Stomach (tissue), 4 donors: Measurements from ENCODE around the gene GMDS.

Experiments used
- EP300 ChIP-seq: sonication (generic); formaldehyde crosslinking; IDR thresholded peaks from one replicate; pipeline ENCODE4 v1.6.1; 2017; ENCODE audit warnings: antibody characterized with exemption
- POLR2AphosphoS5 ChIP-seq, 3 donors: sonication (generic); formaldehyde crosslinking; IDR thresholded peaks; one replicate each; pipeline ENCODE4 v1.6.1; 2016; ENCODE audit warnings: antibody characterized with exemption in 3 of 3
- TF ChIP-seq, protein P1 (sequence below), 7 experiments: fragments of 450-650 bp in 4 of 7; fragments of 200-600 bp in 3 of 7; sonication (generic) in 3 of 7; IDR thresholded peaks; one replicate each; pipeline ENCODE4 v1.5.1; 2016 to 2019; ENCODE audit warnings: antibody characterized with exemption in 7 of 7, control low read depth in 2 of 7, mild to moderate bottlenecking in 1 of 7

DNA sequence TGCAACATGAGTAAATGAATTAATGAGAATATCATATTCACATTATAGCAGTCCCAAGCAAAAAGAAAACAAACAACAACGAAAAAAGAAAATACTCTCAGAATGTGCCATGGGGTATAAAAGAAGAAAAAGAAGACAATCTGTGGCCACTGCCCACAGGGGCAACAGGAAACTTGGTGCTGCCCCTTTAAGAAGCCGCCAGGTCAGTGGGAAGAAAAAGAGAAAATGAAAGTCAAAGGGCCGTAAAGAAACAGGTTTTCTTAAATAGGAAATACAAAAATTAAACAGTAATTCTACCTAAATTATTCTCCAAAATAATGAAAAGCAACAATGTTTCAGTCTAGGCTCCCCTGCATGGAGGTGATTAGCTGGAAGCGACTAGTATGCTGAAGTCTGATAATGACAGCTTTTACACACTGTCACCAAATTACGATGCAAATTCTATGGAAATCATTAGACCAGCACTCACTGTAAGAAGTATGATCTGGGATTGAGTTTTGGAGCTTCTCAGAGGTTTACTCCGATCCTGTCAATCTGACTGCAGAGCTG, 23.6 kb downstream of the GMDS start:
- TF ChIP-seq, protein P1, sequence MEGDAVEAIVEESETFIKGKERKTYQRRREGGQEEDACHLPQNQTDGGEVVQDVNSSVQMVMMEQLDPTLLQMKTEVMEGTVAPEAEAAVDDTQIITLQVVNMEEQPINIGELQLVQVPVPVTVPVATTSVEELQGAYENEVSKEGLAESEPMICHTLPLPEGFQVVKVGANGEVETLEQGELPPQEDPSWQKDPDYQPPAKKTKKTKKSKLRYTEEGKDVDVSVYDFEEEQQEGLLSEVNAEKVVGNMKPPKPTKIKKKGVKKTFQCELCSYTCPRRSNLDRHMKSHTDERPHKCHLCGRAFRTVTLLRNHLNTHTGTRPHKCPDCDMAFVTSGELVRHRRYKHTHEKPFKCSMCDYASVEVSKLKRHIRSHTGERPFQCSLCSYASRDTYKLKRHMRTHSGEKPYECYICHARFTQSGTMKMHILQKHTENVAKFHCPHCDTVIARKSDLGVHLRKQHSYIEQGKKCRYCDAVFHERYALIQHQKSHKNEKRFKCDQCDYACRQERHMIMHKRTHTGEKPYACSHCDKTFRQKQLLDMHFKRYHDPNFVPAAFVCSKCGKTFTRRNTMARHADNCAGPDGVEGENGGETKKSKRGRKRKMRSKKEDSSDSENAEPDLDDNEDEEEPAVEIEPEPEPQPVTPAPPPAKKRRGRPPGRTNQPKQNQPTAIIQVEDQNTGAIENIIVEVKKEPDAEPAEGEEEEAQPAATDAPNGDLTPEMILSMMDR (IDR thresholded peaks at IDR 0.05): no peak
- TF ChIP-seq EP300 (no peak), POLR2AphosphoS5 (IDR thresholded peaks at IDR 0.05) (no peak)
